H1 (cell line): ENCODE measurements around the gene GUCA2B. TPM values are rescaled to one million over a fixed set of nuclear protein-coding genes. Genes with fewer than 3 reads are reported as not detected.

Experiments used
- EZH2 ChIP-seq: fragments of 200-600 bp; sonication (generic); IDR thresholded peaks from 2 replicates; pipeline ENCODE4 v1.7.1; 2012; ENCODE audit warnings: low read depth, mild to moderate bottlenecking, moderate library complexity, low read length, inconsistent platforms; ENCODE audit not compliant: severe bottlenecking
- JUN ChIP-seq: IDR thresholded peaks from 2 replicates; pipeline ENCODE4 v1.6.1; 2011; ENCODE audit warnings: low read depth, mild to moderate bottlenecking, improper control_type of control experiment, low read length
- SAP30 ChIP-seq: fragments of 300-600 bp; sonication (generic); IDR thresholded peaks from 2 replicates; pipeline ENCODE4 v1.7.1; 2012; ENCODE audit warnings: low read length, moderate library complexity, mild to moderate bottlenecking, inconsistent platforms; ENCODE audit not compliant: insufficient read depth, insufficient replicate concordance
- TBP ChIP-seq: IDR thresholded peaks from 2 replicates; pipeline ENCODE4 v1.6.1; 2011; ENCODE audit warnings: low read depth, low read length, improper control_type of control experiment
- polyA plus RNA-seq, 7 experiments: library from polyadenylated mRNA; depleted of rRNA in 3 of 7; stranded (reverse) in 5 of 7; unstranded in 2 of 7; fragments of >200 nt in 5 of 7; fragments of 200-250 nt in 2 of 7; gene quantifications; 1 replicate in 5 of 7; 2 replicates in 1 of 7; 4 replicates in 1 of 7; pipeline versions ENCODE4 v1.2.1 to v1.2.3, GENCODE V29; 2011 to 2013; ENCODE audit warnings: missing spikeins in 2 of 7, mixed read lengths in 2 of 7
- total RNA-seq: library from RNA; stranded (reverse); fragmentation: NEBNext Ultra II Directional; extraction: Animal tissue kit (Norgen Biotek cat#: 25700); gene quantifications from 2 replicates; pipeline ENCODE4 v1.2.1, GENCODE V29; 2021
- TF ChIP-seq, protein P1 (sequence below), 3 experiments: IDR thresholded peaks; 1 replicate in 2 of 3; 2 replicates in 1 of 3; pipeline versions ENCODE4 v1.5.1 to v1.6.1; 2011; ENCODE audit warnings: low read length in 3 of 3, mild to moderate bottlenecking in 3 of 3, inconsistent platforms in 2 of 3, low read depth in 1 of 3, moderate library complexity in 1 of 3; ENCODE audit not compliant: insufficient read depth in 1 of 3; ENCODE audit errors: control extremely low read depth in 1 of 3

GUCA2B gene
- total and polyA plus RNA-seq, 2 of the 8 experiments (the other 6 are each of a cell fraction or from before 2014, with no cell fraction given) = not detected

GRCh38 chr1:42164551-42165420 lies 11.6 kb downstream of the GUCA2B start, which contains the start of gene GUCA2A (continued):
- TF ChIP-seq, protein P1, sequence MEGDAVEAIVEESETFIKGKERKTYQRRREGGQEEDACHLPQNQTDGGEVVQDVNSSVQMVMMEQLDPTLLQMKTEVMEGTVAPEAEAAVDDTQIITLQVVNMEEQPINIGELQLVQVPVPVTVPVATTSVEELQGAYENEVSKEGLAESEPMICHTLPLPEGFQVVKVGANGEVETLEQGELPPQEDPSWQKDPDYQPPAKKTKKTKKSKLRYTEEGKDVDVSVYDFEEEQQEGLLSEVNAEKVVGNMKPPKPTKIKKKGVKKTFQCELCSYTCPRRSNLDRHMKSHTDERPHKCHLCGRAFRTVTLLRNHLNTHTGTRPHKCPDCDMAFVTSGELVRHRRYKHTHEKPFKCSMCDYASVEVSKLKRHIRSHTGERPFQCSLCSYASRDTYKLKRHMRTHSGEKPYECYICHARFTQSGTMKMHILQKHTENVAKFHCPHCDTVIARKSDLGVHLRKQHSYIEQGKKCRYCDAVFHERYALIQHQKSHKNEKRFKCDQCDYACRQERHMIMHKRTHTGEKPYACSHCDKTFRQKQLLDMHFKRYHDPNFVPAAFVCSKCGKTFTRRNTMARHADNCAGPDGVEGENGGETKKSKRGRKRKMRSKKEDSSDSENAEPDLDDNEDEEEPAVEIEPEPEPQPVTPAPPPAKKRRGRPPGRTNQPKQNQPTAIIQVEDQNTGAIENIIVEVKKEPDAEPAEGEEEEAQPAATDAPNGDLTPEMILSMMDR (IDR thresholded peaks at IDR 0.05; ENCODE audit: control extremely low read depth in 1 of 3, insufficient read depth in 1 of 3, low read depth in 1 of 3, low read length in 3 of 3) = no peak
- TF ChIP-seq SAP30 (no peak), EZH2 (no peak), JUN (no peak), TBP (no peak)
